K562 (cell line): Measurements from ENCODE around the gene PDIA5. TPM values are rescaled to one million over a fixed set of nuclear protein-coding genes. Genes with fewer than 3 reads are reported as not detected.

ENCODE experiments used
- ATAC-seq: fragments of 200-7000 bp; cut with Tn5 transposase; 3 replicates; pipeline ENCODE4 v1.9.1; 2020; ENCODE audit warnings: moderate library complexity
- BruUV-seq: library from RNA; stranded (reverse); fragments of 400-500 nt; replicated peaks from 2 replicates; lab custom pipeline; 2021; lab: Mats Ljungman, UMichigan
- CTCF ChIA-PET: fragments of 300-600 bp; formaldehyde crosslinking; extraction: SDS; loops from one replicate; lab custom pipeline; 2021; ENCODE audit warnings: low intra/inter-chr PET ratio; lab: Yijun Ruan, JAX
- POLR2A ChIA-PET: fragments of 300-600, 350-650 bp; sonication (Branson Sonifier 250); formaldehyde crosslinking; extraction: SDS; loops from one replicate; lab custom pipeline; 2021; ENCODE audit warnings: antibody characterized with exemption, inconsistent platforms; lab: Yijun Ruan, JAX
- DNase-seq, 4 experiments: peaks; one replicate each; pipeline versions ENCODE4 v3.0.0 to v3.0.0-alpha.2; 2011 to 2018; ENCODE audit warnings: low spot score in 3 of 4, mixed read lengths in 3 of 4; ENCODE audit errors: extremely low read depth in 1 of 4
- FAIRE-seq: peaks from 2 replicates; lab custom pipeline; 2011; peaks lifted over from hg19 to GRCh38; lab: Jason Lieb, UNC
- H2AFZ ChIP-seq: 2 replicates; pipeline ENCODE4 v1.6.0; 2011; ENCODE audit warnings: low read depth, low read length, control low read depth, inconsistent platforms
- H3K27ac ChIP-seq: fragments of 200-600 bp; 3 replicates; pipeline ENCODE4 v1.8.0; 2011; ENCODE audit warnings: low read depth, mild to moderate bottlenecking, control low read depth, inconsistent platforms, low read length, moderate library complexity, mixed read lengths; ENCODE audit errors: extremely low read depth
- H3K27me3 ChIP-seq, 2 experiments: fragments of 300-600 bp in 1 of 2; 2 replicates in 1 of 2; 3 replicates in 1 of 2; pipeline versions ENCODE4 v1.6.0 to v1.8.0; 2011; ENCODE audit warnings: inconsistent platforms in 2 of 2, low read length in 2 of 2, mild to moderate bottlenecking in 1 of 2, mixed read lengths in 1 of 2, moderate library complexity in 1 of 2; ENCODE audit not compliant: control insufficient read depth in 2 of 2, insufficient read depth in 2 of 2
- H3K36me3 ChIP-seq: fragments of 300-600 bp; 3 replicates; pipeline ENCODE4 v1.8.0; 2011; ENCODE audit warnings: mild to moderate bottlenecking, low read length, inconsistent platforms; ENCODE audit not compliant: control insufficient read depth, insufficient read depth
- H3K4me1 ChIP-seq, 2 experiments: fragments of 200-600 bp in 1 of 2; replicated peaks in 1 of 2; 2 replicates in 1 of 2; 3 replicates in 1 of 2; pipeline versions ENCODE4 v1.5.1 to v1.8.0; 2011; ENCODE audit warnings: inconsistent platforms in 2 of 2, low read length in 2 of 2, mild to moderate bottlenecking in 1 of 2, mixed read lengths in 1 of 2, moderate library complexity in 1 of 2; ENCODE audit not compliant: control insufficient read depth in 2 of 2, insufficient read depth in 2 of 2
- H3K4me2 ChIP-seq: 2 replicates; pipeline ENCODE4 v1.6.1; 2011; ENCODE audit warnings: low read length, control low read depth, inconsistent platforms, mixed read lengths; ENCODE audit not compliant: insufficient read depth
- H3K4me3 ChIP-seq: fragments of 200-600 bp; sonication (generic), shearing (Covaris generic); 2 replicates; pipeline ENCODE4 v1.5.1; 2016; ENCODE audit warnings: control low read depth, inconsistent platforms
- H3K79me2 ChIP-seq: fragments of 200-600 bp; 3 replicates; pipeline ENCODE4 v1.8.0; 2011; ENCODE audit warnings: low read length, inconsistent platforms; ENCODE audit not compliant: control insufficient read depth, insufficient read depth
- H3K9ac ChIP-seq, 2 experiments: 2 replicates each; pipeline versions ENCODE4 v1.6.0 to v1.6.1; 2011; ENCODE audit warnings: low read depth in 2 of 2, low read length in 2 of 2, control low read depth in 1 of 2, inconsistent platforms in 1 of 2, mild to moderate bottlenecking in 1 of 2, mixed read lengths in 1 of 2; ENCODE audit not compliant: insufficient read depth in 1 of 2
- H3K9me1 ChIP-seq: one replicate; pipeline ENCODE4 v1.6.0; 2011; ENCODE audit warnings: inconsistent platforms, mild to moderate bottlenecking, low read length, moderate library complexity; ENCODE audit not compliant: control insufficient read depth, insufficient read depth
- H3K9me3 ChIP-seq: replicated peaks from 2 replicates; pipeline ENCODE4 v1.5.1; 2011; ENCODE audit warnings: low read depth, low read length, inconsistent platforms; ENCODE audit not compliant: control insufficient read depth, insufficient read depth
- H4K20me1 ChIP-seq: replicated peaks from 2 replicates; pipeline ENCODE4 v1.6.1; 2011; ENCODE audit warnings: low read length, inconsistent platforms, mixed read lengths; ENCODE audit not compliant: control insufficient read depth, insufficient read depth
- ATF7 ChIP-seq: fragments of 450-650 bp; IDR thresholded peaks from 2 replicates; pipeline ENCODE4 v1.7.1; 2014; ENCODE audit warnings: mild to moderate bottlenecking, moderate library complexity
- C11orf30 ChIP-seq: fragments of 450-650 bp; IDR thresholded peaks from 2 replicates; pipeline ENCODE4 v1.6.1; 2016; ENCODE audit warnings: low read depth, mild to moderate bottlenecking
- ESRRB ChIP-seq: fragments of 250-450 bp; sonication (Bioruptor Pico); IDR thresholded peaks from 2 replicates; pipeline ENCODE4 v1.5.0; 2020; ENCODE audit warnings: mild to moderate bottlenecking, moderate library complexity, borderline replicate concordance
- FOXM1 ChIP-seq, 2 experiments: fragments of 450-650 bp in 1 of 2; sonication (generic) in 1 of 2; formaldehyde crosslinking in 1 of 2; IDR thresholded peaks; 2 replicates each; pipeline versions ENCODE4 v1.6.1 to v1.9.0; 2017 to 2022; ENCODE audit warnings: low read depth in 2 of 2, mild to moderate bottlenecking in 2 of 2, missing genetic modification reagents in 1 of 2, moderate library complexity in 1 of 2
- GATAD2B ChIP-seq: fragments of 450-650 bp; IDR thresholded peaks from 2 replicates; pipeline ENCODE4 v1.6.1; 2017; ENCODE audit warnings: mild to moderate bottlenecking, borderline replicate concordance
- LEF1 ChIP-seq: fragments of 450-650 bp; IDR thresholded peaks from 2 replicates; pipeline ENCODE4 v1.6.1; 2016; ENCODE audit warnings: mild to moderate bottlenecking
- SAP30 ChIP-seq: fragments of 200-600 bp; sonication (generic); IDR thresholded peaks from 2 replicates; pipeline ENCODE4 v1.6.1; 2012; ENCODE audit warnings: borderline replicate concordance, low read depth, mild to moderate bottlenecking, moderate library complexity, low read length, control low read depth, inconsistent platforms; ENCODE audit not compliant: insufficient read depth, poor library complexity, severe bottlenecking
- SOX6 ChIP-seq: fragments of 450-650 bp; IDR thresholded peaks from 2 replicates; pipeline ENCODE4 v1.6.1; 2014; ENCODE audit warnings: mild to moderate bottlenecking
- ZNF140 ChIP-seq: fragments of 250-450 bp; sonication (Bioruptor Pico); IDR thresholded peaks from 2 replicates; pipeline ENCODE4 v1.8.0; 2021; ENCODE audit warnings: moderate library complexity, mild to moderate bottlenecking, inconsistent platforms
- ZNF143 ChIP-seq: sonication (generic); formaldehyde crosslinking; IDR thresholded peaks from 2 replicates; pipeline ENCODE4 v1.9.0; 2022; ENCODE audit warnings: mild to moderate bottlenecking, missing genetic modification reagents
- ZNF184 ChIP-seq: sonication (generic); formaldehyde crosslinking; IDR thresholded peaks from 2 replicates; pipeline ENCODE4 v1.5.0; 2020; ENCODE audit warnings: missing genetic modification reagents
- ZNF586 ChIP-seq: fragments of 450-650 bp; formaldehyde crosslinking; conservative IDR thresholded peaks from 2 replicates; pipeline ENCODE4 v1.4.0; 2020; ENCODE audit warnings: mild to moderate bottlenecking, moderate library complexity
- WGBS: fragments of 100-300 bp; shearing (Covaris generic); methylation state at CpG from one replicate; pipeline ENCODE4 v1.1.6; 2016; ENCODE audit warnings: low coverage, mixed read lengths; ENCODE audit not compliant: insufficient coverage; ENCODE audit errors: missing lambda C conversion rate; 5-methylcytosine and 5-hydroxymethylcytosine counted together
- in situ Hi-C: fragments of 300-500 bp; cut with MboI; formaldehyde crosslinking; loops from 4 replicates; pipeline ENCODE4 v1.15.0; 2018; ENCODE audit warnings: inconsistent platforms, mixed read lengths
- intact Hi-C: fragments of 100-400 bp; cut with micrococcal nuclease; formaldehyde crosslinking; loops from 2 replicates; pipeline ENCODE4 v1.14.2; 2022
- polyA plus RNA-seq, 8 experiments: library from polyadenylated mRNA; depleted of rRNA in 4 of 8; stranded (reverse) in 5 of 8; unstranded in 3 of 8; fragments of >200 nt; fragmentation: Nextera tagmentation in 2 of 8; fragmentation: Illumina TruSeq in 1 of 8; extraction: Ambion mirVana in 2 of 8; extraction: Trizol in 1 of 8; gene quantifications; 2 replicates each; pipeline versions ENCODE4 v1.2.1 to v1.2.3, GENCODE V29; 2011 to 2014; ENCODE audit warnings: inconsistent platforms in 1 of 8, missing spikeins in 1 of 8
- total RNA-seq, 7 experiments: library from RNA; depleted of rRNA in 6 of 7; stranded (reverse); fragments of >200 nt in 6 of 7; fragmentation: Illumina TruSeq in 2 of 7; extraction: Trizol in 2 of 7; gene quantifications; 2 replicates each; pipeline versions ENCODE4 v1.2.1 to v1.2.3, GENCODE V29; 2011 to 2021; ENCODE audit warnings: low replicate concordance in 1 of 7
- TF ChIP-seq, protein P1 (sequence below): fragments of 450-650 bp; IDR thresholded peaks from 2 replicates; pipeline ENCODE4 v1.6.1; 2016

The PDIA5 gene
- total and polyA plus RNA-seq, 9 of the 15 experiments (the other 6 are each of a cell fraction or from before 2014, with no cell fraction given) = 3.4 to 31.8 (median 19.6) TPM

DNA sequence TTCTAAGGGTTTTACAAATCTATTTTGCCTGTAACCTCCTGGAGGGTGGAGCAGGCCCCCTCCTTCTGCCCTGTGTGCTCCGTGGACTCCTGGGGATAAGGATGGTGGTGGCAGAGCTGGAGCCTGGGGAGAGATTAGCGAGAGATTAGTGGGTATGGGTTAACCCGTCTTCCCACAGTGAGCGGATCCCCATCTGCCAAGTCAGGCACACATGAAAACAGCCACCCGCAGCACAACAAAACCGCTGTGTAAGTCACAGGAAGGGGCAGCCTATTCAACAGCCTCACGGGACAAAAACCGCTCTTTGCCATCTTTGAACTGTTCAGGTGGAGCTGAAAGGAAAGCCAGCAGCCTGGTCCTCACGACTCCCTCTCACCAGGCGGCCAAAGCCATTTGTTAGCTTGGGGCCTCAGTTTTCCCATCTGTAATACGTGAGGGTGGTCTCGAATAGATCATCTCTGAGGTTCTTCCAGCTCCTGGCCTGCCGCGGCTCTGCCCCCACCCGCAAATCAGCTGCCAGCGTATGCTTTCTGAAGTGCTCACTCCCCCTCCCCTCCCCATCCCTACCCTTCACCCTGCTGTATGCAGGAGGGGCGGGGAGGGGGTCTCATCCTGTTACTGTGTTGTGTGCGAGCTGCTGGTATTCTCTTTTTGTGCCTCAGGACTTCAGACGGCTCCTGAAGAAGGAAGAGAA lies 43.6 kb downstream of the PDIA5 start:
- Histone ChIP-seq H3K36me3 (peaks cover 76% of the 10 kb centered on the region; the same call in 2 of the 3 replicates), H3K79me2 (no peaks in the 10 kb centered on the region), H3K4me1 (no peaks in the 10 kb centered on the region), H3K4me2 (no peak overlapping the region), H2AFZ (no peak overlapping the region), H4K20me1 (no peaks in the 10 kb centered on the region), H3K4me3 (no peak overlapping the region), H3K9me1 (no peaks in the 10 kb centered on the region), H3K9me3 (no peaks in the 10 kb centered on the region), H3K27ac (no peak overlapping the region), H3K27me3 (no peaks in the 10 kb centered on the region), H3K9ac (no peak overlapping the region)
- 92% methylated on average over 2 of the region's 19 CpGs for WGBS
- DNase-seq (no peak), ATAC-seq (no peak), FAIRE-seq (no peak)
- CTCF ChIA-PET = no interaction called here
- intact Hi-C loops = no loop called here
- POLR2A ChIA-PET = interaction anchor here (0.7 to 0.9 kb wide), 2 partner anchors 8 to 9 kb away, joined by 3 read pairs; no protein-coding TSS in a partner anchor
- in situ Hi-C loops = no loop called here
- BruUV-seq = no TSS peak
- TF ChIP-seq SOX6 = no peak
- TF ChIP-seq GATAD2B = no peak
- TF ChIP-seq FOXM1 (IDR thresholded peaks at IDR 0.05; ENCODE audit: low read depth) = no peak
- no peak for TF ChIP-seq FOXM1 (CRISPR knock-in tag; IDR thresholded peaks at IDR 0.05; ENCODE audit: low read depth)
- TF ChIP-seq, protein P1, sequence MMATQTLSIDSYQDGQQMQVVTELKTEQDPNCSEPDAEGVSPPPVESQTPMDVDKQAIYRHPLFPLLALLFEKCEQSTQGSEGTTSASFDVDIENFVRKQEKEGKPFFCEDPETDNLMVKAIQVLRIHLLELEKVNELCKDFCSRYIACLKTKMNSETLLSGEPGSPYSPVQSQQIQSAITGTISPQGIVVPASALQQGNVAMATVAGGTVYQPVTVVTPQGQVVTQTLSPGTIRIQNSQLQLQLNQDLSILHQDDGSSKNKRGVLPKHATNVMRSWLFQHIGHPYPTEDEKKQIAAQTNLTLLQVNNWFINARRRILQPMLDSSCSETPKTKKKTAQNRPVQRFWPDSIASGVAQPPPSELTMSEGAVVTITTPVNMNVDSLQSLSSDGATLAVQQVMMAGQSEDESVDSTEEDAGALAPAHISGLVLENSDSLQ = no peak
- no peak for TF ChIP-seq ATF7
- TF ChIP-seq ZNF184 (CRISPR knock-in tag) = no peak
- no peak for TF ChIP-seq LEF1
- no peak for TF ChIP-seq C11orf30
- no peak for TF ChIP-seq ZNF143 (CRISPR knock-in tag)
- no peak for TF ChIP-seq ESRRB (CRISPR knock-in tag)
- no peak for TF ChIP-seq ZNF586 (CRISPR knock-in tag)
- TF ChIP-seq SAP30 = no peak
- TF ChIP-seq ZNF140 (CRISPR knock-in tag) = no peak
